PFSK-1 (cell line): ENCODE data around the gene PRDX1.
A peak's percentile ranks its signal among the peaks of the same experiment; 100 is the strongest.

Experiments used
- FOXP2 ChIP-seq: optimal IDR thresholded peaks from 2 replicates; pipeline ENCODE3; 2011; ENCODE audit warnings: borderline replicate concordance, control low read depth, inconsistent platforms; ENCODE audit not compliant: insufficient read depth; ENCODE audit errors: extremely low read length, extremely low read depth
- POLR2AphosphoS5 ChIP-seq: IDR thresholded peaks from 2 replicates; pipeline ENCODE4 v1.6.1; 2012; ENCODE audit warnings: low read depth, mild to moderate bottlenecking, control low read depth, low read length, moderate library complexity
- SIN3A ChIP-seq: IDR thresholded peaks from 2 replicates; pipeline ENCODE4 v1.6.1; 2012; ENCODE audit warnings: mild to moderate bottlenecking, low read length, moderate library complexity, borderline replicate concordance; ENCODE audit not compliant: insufficient read depth
- TAF1 ChIP-seq: IDR thresholded peaks from 2 replicates; pipeline ENCODE4 v1.6.1; 2012; ENCODE audit warnings: low read length, control low read depth, borderline replicate concordance; ENCODE audit not compliant: insufficient read depth
- TF ChIP-seq, protein P1 (sequence below), 2 experiments: IDR thresholded peaks; 2 replicates each; pipeline versions ENCODE4 v1.6.1 to v1.8.0; 2011 to 2012; ENCODE audit warnings: low read depth in 2 of 2, low read length in 2 of 2, control low read depth in 1 of 2, inconsistent platforms in 1 of 2, mild to moderate bottlenecking in 1 of 2, moderate library complexity in 1 of 2; ENCODE audit not compliant: insufficient read depth in 1 of 2

Gene PRDX1

DNA sequence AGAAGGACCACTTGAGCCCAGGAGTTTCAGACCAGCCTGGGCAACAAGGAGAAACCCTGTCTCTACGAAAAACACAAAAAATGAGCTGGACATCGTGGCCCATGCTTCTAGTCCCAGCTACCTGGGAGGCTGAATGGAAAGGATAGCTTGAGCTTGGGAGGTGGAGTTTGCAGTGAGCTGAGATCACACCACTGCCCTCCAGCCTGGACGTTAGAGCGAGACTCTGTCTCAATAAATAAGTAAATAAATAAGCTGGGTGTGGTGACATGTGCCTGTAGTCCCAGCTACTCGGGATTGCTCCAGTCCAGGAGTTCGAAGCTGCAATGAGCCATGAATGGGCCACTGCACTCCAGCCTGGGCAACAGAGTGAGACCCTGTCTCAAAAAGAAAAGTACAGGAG, 32.5 kb upstream of the PRDX1 start:
- no peak for TF ChIP-seq POLR2AphosphoS5
- no peak for TF ChIP-seq TAF1
- no peak for TF ChIP-seq FOXP2
- TF ChIP-seq SIN3A: no peak
- TF ChIP-seq, protein P1, sequence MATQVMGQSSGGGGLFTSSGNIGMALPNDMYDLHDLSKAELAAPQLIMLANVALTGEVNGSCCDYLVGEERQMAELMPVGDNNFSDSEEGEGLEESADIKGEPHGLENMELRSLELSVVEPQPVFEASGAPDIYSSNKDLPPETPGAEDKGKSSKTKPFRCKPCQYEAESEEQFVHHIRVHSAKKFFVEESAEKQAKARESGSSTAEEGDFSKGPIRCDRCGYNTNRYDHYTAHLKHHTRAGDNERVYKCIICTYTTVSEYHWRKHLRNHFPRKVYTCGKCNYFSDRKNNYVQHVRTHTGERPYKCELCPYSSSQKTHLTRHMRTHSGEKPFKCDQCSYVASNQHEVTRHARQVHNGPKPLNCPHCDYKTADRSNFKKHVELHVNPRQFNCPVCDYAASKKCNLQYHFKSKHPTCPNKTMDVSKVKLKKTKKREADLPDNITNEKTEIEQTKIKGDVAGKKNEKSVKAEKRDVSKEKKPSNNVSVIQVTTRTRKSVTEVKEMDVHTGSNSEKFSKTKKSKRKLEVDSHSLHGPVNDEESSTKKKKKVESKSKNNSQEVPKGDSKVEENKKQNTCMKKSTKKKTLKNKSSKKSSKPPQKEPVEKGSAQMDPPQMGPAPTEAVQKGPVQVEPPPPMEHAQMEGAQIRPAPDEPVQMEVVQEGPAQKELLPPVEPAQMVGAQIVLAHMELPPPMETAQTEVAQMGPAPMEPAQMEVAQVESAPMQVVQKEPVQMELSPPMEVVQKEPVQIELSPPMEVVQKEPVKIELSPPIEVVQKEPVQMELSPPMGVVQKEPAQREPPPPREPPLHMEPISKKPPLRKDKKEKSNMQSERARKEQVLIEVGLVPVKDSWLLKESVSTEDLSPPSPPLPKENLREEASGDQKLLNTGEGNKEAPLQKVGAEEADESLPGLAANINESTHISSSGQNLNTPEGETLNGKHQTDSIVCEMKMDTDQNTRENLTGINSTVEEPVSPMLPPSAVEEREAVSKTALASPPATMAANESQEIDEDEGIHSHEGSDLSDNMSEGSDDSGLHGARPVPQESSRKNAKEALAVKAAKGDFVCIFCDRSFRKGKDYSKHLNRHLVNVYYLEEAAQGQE (IDR thresholded peaks at IDR 0.05; ENCODE audit: insufficient read depth in 1 of 2, low read depth in 2 of 2, low read length in 2 of 2): no peak

DNA sequence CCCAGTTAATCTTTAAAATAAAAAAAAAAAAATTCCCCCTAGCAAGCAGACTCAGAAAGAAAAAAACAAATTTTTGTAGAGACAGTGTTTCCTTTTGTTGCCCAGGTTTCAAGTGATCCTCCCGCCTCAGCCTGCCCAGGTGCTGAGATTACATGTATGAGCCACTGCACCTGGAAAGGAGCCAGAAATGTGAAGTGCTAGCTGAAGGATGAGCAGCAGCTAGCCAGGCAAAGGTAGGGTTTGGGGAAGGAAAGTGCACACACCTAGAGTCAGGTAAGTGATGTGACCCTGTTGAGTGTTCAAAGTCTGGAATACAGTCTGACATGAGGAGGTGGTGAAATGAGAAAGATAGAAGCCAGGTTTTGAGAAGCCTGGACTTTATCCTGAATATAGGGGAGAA, 30.6 kb upstream of the PRDX1 start:
- TF ChIP-seq, protein P1 (IDR thresholded peaks at IDR 0.05; ENCODE audit: insufficient read depth in 1 of 2, low read depth in 2 of 2, low read length in 2 of 2): no peak
- TF ChIP-seq FOXP2: no peak
- TF ChIP-seq POLR2AphosphoS5: no peak

DNA sequence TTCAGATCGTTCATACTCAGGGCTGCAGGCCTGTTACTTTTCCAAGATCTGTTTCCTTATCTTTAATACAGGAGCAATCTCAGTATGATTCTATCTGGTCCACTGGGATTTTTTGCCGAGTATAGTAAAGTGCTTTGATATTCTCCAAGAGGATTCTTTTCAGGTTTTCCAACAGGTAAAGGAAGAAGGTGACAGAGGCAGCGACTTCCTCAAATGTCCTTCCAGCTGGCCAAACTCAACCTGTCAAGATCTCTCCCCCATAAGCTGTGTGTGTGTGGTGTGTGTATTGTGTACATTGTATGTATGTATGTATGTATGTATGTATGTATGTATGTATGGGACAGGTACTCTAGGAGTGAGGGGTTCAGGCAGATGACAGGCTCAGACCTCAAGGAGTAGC, 30.0 kb upstream of the PRDX1 start:
- TF ChIP-seq, protein P1 (IDR thresholded peaks at IDR 0.05; ENCODE audit: insufficient read depth in 1 of 2, low read depth in 2 of 2, low read length in 2 of 2): no peak
- TF ChIP-seq SIN3A: no peak
- no peak for TF ChIP-seq TAF1
- TF ChIP-seq FOXP2: no peak
- no peak for TF ChIP-seq POLR2AphosphoS5

DNA sequence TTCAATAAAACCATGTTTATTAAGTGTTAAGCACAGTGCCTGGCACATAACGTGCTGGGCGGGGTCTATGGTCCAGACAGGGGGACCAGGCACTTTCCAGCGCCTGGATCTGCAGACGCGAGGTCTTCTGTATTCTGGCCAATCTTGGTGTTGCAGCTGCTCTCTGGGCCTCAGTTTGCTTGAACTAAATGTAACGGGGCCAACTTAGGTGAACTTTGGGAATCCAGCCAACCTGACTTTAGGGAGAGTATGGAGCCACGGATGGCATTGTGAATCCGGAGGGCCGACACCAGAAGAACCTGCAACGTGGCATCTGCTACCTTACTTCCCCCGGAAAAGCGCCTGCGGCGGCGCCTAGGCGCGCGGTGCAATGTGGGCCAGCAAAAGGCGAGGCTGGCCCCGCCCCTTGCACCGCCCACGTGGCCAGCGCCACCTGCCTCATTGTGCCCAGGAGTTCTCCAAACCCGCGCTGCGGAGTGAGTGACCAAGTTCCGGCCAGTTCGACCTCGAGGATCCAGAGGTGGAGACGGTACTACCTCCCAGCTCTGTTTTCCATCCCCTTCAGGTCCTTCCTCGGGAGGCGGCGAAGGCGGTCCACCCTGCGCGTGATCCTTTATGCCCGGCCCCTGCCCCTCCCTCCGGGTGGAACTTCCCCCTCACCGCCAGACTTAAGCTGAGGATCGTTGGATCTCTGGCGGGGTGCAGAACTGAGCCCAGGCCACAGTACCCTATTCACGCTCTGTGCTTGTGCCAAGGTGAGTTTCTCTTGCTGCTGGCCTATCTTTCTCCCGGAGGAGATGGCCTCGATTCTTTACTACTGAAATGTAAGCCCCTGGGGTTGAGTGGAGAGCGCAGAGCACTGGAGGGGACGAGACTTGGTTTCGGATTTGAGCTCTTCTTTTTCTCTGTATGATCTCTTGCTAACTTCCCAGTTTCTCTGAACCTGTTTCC, 29.0 kb upstream of the PRDX1 start, which contains the start of gene AKR1A1:
AKR1A1 (plus strand) TSS at position 426 of the 951 bp plus-strand sequence. CDS start 10,969 bp downstream, outside the sequence.
- TF ChIP-seq TAF1 (no peak; the same call in 1 of the 2 replicates), SIN3A (peak; percentile 22; the same call in 1 of the 2 replicates), FOXP2 (peak; percentile 45), POLR2AphosphoS5 (peak; percentile 88)

DNA sequence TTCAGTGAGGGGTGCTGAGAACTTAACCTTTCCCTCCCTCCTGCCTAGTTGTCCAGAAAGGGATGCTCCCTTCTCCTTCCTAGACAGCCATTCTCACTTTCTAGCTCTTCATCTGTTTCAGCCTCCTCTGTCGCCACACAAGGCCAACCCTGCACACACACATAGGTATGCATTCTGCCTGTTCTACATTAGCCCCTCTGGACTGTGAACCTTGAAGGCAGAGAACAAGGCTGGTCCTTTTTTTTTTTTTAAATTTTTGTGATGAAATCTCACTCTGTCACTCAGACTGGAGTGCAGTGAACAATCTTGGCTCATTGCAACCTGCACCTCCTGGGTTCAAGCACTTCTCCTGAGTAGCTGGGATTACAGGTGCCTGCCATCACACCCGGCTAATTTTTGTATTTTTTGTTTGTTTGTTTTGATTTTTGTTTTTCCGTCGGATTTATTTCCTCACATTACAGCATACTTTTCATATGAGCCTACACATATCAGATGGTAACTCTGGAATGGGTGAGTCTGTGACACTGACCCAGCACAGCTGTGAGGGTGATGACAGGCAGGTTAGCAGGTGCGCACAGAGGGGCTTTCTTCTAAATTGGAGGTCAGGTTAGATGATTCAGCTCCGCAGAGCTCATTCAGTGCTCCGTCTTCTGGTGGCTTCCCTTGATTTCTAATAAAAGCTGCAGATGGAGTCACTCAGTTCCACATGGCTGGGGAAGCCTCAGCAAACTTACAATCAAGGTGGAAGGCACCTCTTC, 24.0 kb upstream of the PRDX1 start:
- TF ChIP-seq TAF1 (no peak), FOXP2 (no peak), SIN3A (no peak), POLR2AphosphoS5 (no peak)
- TF ChIP-seq, protein P1 (IDR thresholded peaks at IDR 0.05; ENCODE audit: insufficient read depth in 1 of 2, low read depth in 2 of 2, low read length in 2 of 2): no peak
